Stimulated activated naive CD8-positive, alpha-beta T cell treated with anti-CD3 and anti-CD28 coated beads, Interleukin-15, amount 100 ng/mL, for 72 hours (primary cell): ENCODE measurements around the gene OPCML.

Experiments
- ATAC-seq: fragments of 150-1000 bp; cut with Tn5 transposase; 2 replicates; pipeline ENCODE4 v1.10.0; 2021; ENCODE audit warnings: mild to moderate bottlenecking, moderate library complexity
- DNase-seq, 2 donors: peaks; one replicate each; pipeline ENCODE4 v3.0.0; 2021 to 2022
- H3K27ac Mint-ChIP-seq, 2 donors: one replicate each; pipeline ENCODE4 v1.8.0; 2022; ENCODE audit warnings: mild to moderate bottlenecking in 2 of 2, mixed read lengths in 2 of 2, moderate library complexity in 2 of 2
- H3K27me3 Mint-ChIP-seq: one replicate; pipeline ENCODE4 v1.8.0; 2022; ENCODE audit warnings: mixed read lengths
- H3K4me1 Mint-ChIP-seq: one replicate; pipeline ENCODE4 v1.8.0; 2022; ENCODE audit warnings: mild to moderate bottlenecking, mixed read lengths
- H3K4me3 Mint-ChIP-seq, 2 donors: one replicate each; pipeline ENCODE4 v1.8.0; 2022; ENCODE audit warnings: mild to moderate bottlenecking in 2 of 2, mixed read lengths in 2 of 2, moderate library complexity in 1 of 2
- H3K9me3 Mint-ChIP-seq, 2 donors: one replicate each; pipeline ENCODE4 v1.8.0; 2022; ENCODE audit warnings: mixed read lengths in 2 of 2

Gene OPCML

DNA sequence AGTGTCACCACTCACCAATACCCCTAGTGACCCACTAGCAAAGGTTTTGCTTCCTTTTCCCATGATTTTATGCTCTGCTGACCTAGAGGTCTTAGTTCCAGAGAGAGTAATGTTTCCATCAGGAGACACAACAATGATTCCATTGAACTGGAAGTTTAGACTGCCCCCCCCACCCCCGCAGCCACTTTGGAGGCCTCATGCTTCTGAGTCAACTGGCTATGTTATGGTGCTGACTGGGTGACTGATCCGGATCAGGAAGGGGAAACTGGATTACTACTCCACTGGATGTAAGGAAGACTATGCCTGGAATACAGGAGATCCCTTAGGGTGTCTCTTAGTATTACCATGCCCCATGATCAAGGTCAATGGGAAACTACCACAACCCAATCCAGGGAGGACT lies 633.6 kb downstream of the OPCML start:
- Mint-ChIP-seq H3K27me3 (peaks cover 8% of the 10 kb centered on the region), H3K27ac (no peak overlapping the region), H3K4me3 (no peak overlapping the region), H3K4me1 (no peaks in the 10 kb centered on the region), H3K9me3 (peaks cover 0 to 4% of the 10 kb centered on the region in 2 donors)
- no peak for ATAC-seq
- no peak for DNase-seq

GRCh38 chr11:132898021-132898420 lies 634.3 kb downstream of the OPCML start:
- peaks cover 8% of the 10 kb centered on the region for H3K27me3 Mint-ChIP-seq
- ATAC-seq: no peak
- no peak for DNase-seq
- H3K27ac Mint-ChIP-seq: no peak overlapping the region
- no peaks in the 10 kb centered on the region for H3K4me1 Mint-ChIP-seq
- H3K4me3 Mint-ChIP-seq: no peak overlapping the region
- peaks cover 0 to 3% of the 10 kb centered on the region in 2 donors for H3K9me3 Mint-ChIP-seq

DNA sequence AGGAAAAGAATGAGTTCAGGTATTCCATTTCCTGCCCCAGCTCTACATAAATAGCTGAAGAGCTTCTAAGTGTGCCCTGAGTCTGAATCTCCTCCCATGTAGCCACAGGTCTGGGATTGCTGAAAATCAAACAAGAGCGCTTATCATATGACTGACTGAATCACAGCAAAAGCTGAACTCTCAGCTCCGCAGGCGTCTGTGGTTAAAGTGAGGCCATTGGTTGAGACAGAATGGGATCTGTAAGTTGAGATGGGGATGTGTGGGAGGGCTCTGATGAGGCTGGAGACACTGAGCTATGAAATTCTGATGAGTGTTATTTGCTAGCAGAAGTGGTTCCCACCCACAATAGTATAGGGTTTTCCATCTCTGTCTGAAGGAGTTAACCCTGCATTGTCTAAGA lies 637.0 kb downstream of the OPCML start:
- Mint-ChIP-seq H3K4me3 (no peak overlapping the region), H3K4me1 (no peaks in the 10 kb centered on the region), H3K27ac (no peak overlapping the region), H3K27me3 (no peaks in the 10 kb centered on the region), H3K9me3 (no peaks in the 10 kb centered on the region)
- no peak for ATAC-seq
- no peak for DNase-seq

DNA sequence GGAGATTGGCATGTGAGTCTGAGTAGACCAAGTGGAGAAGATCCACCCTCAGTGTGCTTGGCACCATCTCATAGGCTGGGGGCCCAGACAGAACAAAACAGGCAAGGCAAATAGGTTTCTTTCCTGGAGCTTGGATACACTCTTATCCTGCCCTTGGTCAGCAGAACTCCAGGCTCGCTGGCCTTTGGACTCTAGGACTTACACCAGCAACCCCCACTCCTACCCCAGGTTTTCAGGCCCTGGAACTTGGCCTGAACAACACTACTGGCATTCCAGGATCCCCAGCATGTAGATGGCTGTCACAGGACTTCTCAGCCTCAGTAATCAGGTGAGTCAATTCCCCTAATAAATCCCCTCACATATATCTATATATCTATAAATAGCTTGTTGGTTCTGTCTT lies 637.7 kb downstream of the OPCML start:
- no peaks in the 10 kb centered on the region for H3K4me1 Mint-ChIP-seq
- no peak overlapping the region for H3K4me3 Mint-ChIP-seq
- no peaks in the 10 kb centered on the region for H3K9me3 Mint-ChIP-seq
- ATAC-seq: no peak
- H3K27ac Mint-ChIP-seq: no peak overlapping the region
- no peak for DNase-seq
- no peaks in the 10 kb centered on the region for H3K27me3 Mint-ChIP-seq

- Mint-ChIP-seq H3K4me3 (no peak overlapping the region), H3K9me3 (no peaks in the 10 kb centered on the region), H3K27ac (no peak overlapping the region), H3K4me1 (no peaks in the 10 kb centered on the region), H3K27me3 (no peaks in the 10 kb centered on the region)
- no peak for ATAC-seq
- no peak for DNase-seq
Observed at GRCh38 chr11:132892876-132893275, 639.4 kb downstream of the OPCML start.

DNA sequence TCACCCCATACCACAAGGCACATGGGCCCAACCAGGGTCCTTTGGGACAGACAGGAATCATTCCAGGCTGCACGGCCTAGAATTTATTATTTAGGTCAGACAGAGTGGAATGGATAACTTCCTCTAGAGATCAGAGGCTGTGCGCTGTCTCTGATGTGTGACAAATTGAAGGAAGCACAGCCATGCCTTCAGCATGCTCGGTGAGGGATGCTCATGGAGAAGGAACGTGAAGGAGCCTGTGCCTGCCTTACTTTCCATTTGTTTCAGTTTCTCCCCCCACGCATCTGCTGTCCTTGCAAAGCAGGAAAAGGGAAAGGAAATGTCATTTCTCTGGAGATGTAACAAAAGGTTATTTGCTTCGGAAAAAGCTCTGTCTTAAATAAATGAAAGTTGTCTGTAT lies 644.1 kb downstream of the OPCML start:
- ATAC-seq (no peak), DNase-seq (no peak)
- no peaks in the 10 kb centered on the region for H3K27me3 Mint-ChIP-seq
- no peaks in the 10 kb centered on the region for H3K9me3 Mint-ChIP-seq
- no peaks in the 10 kb centered on the region for H3K4me1 Mint-ChIP-seq
- no peak overlapping the region for H3K4me3 Mint-ChIP-seq
- H3K27ac Mint-ChIP-seq: no peak overlapping the region

DNA sequence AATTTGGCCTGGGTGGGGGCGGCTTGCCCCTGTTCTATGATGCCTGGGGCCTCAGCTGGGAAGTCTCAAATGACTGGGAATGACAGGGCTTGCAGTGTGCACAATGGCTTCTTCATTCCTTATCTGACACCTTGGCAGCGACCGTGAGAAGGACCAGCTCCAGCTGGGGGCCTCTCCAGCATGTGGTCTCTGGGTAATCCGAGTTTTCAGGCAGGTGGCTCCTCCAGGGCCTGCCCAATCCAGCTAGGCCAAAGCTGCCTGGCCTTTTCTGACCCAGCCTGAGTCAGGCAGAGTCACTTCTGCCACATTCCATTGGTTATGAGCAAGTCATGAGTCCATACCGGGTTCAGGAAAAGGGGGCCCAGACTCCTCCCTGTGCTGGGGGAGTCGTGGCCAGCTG lies 646.0 kb downstream of the OPCML start:
- ATAC-seq (no peak), DNase-seq (no peak)
- no peak overlapping the region for H3K27ac Mint-ChIP-seq
- no peaks in the 10 kb centered on the region for H3K9me3 Mint-ChIP-seq
- no peaks in the 10 kb centered on the region for H3K4me1 Mint-ChIP-seq
- no peak overlapping the region for H3K4me3 Mint-ChIP-seq
- no peaks in the 10 kb centered on the region for H3K27me3 Mint-ChIP-seq

DNA sequence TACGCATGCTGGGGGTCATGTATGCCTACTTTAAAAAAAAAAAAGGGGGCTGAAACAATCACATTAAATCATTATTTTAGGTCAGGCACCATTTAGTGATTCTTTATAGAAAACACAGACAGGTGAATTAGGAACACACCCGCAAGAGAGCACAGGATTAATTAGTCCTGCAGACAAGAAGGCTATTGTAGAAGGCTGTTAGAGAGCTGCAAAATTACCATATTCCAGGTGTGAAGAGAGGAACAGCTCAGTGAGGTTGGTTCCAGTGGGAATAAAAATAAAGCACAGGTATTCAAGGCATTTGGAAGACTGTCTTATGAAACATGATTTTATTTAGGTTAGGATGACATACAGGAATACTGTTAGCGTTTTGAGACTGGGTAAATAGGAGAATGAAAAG lies 649.1 kb downstream of the OPCML start:
- DNase-seq: no peak
- Mint-ChIP-seq H3K4me1 (no peaks in the 10 kb centered on the region), H3K9me3 (no peaks in the 10 kb centered on the region), H3K4me3 (no peak overlapping the region), H3K27ac (no peak overlapping the region), H3K27me3 (no peaks in the 10 kb centered on the region)
- no peak for ATAC-seq

GRCh38 chr11:132881622-132882021 lies 650.7 kb downstream of the OPCML start:
- no peak overlapping the region for H3K27ac Mint-ChIP-seq
- DNase-seq (no peak), ATAC-seq (no peak)
- H3K27me3 Mint-ChIP-seq: no peaks in the 10 kb centered on the region
- H3K4me3 Mint-ChIP-seq: no peak overlapping the region
- H3K9me3 Mint-ChIP-seq: no peaks in the 10 kb centered on the region
- no peaks in the 10 kb centered on the region for H3K4me1 Mint-ChIP-seq

- no peaks in the 10 kb centered on the region for H3K4me1 Mint-ChIP-seq
- no peaks in the 10 kb centered on the region for H3K9me3 Mint-ChIP-seq
- no peaks in the 10 kb centered on the region for H3K27me3 Mint-ChIP-seq
- H3K27ac Mint-ChIP-seq: no peak overlapping the region
- no peak overlapping the region for H3K4me3 Mint-ChIP-seq
- DNase-seq (no peak), ATAC-seq (no peak)
Observed at GRCh38 chr11:132878111-132878510, 654.2 kb downstream of the OPCML start.

GRCh38 chr11:132876705-132877104 lies 655.6 kb downstream of the OPCML start:
- ATAC-seq (no peak), DNase-seq (no peak)
- Mint-ChIP-seq H3K27ac (no peak overlapping the region), H3K27me3 (no peaks in the 10 kb centered on the region), H3K4me1 (no peaks in the 10 kb centered on the region), H3K9me3 (no peaks in the 10 kb centered on the region), H3K4me3 (no peak overlapping the region)

GRCh38 chr11:132876239-132876638 lies 656.1 kb downstream of the OPCML start:
- no peak for ATAC-seq
- no peaks in the 10 kb centered on the region for H3K9me3 Mint-ChIP-seq
- no peaks in the 10 kb centered on the region for H3K27me3 Mint-ChIP-seq
- no peak overlapping the region for H3K4me3 Mint-ChIP-seq
- H3K27ac Mint-ChIP-seq: no peak overlapping the region
- DNase-seq: no peak
- no peaks in the 10 kb centered on the region for H3K4me1 Mint-ChIP-seq

GRCh38 chr11:132874638-132875037 lies 657.7 kb downstream of the OPCML start:
- no peaks in the 10 kb centered on the region for H3K4me1 Mint-ChIP-seq
- no peaks in the 10 kb centered on the region for H3K27me3 Mint-ChIP-seq
- no peak overlapping the region for H3K27ac Mint-ChIP-seq
- DNase-seq (no peak), ATAC-seq (no peak)
- no peak overlapping the region for H3K4me3 Mint-ChIP-seq
- no peaks in the 10 kb centered on the region for H3K9me3 Mint-ChIP-seq

DNA sequence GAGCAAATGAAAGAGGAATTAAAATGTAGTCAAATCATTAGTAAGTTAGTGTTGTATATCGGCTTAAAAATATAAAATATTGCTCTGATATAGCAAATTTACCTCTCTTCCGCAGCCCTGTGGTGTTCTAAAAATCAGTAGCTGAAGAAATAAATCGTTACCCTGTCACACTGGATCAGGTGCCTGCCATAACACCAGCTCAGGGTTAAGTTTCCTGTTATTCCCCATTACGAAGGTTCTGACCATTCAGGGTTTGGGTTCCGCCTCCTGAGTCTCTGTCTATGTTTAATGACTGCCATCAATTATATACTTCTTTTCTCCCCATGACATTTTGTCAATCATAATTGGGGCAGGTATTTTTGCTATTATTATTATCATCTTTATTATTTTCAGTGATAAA lies 658.5 kb downstream of the OPCML start:
- no peaks in the 10 kb centered on the region for H3K4me1 Mint-ChIP-seq
- no peaks in the 10 kb centered on the region for H3K9me3 Mint-ChIP-seq
- no peak overlapping the region for H3K4me3 Mint-ChIP-seq
- H3K27me3 Mint-ChIP-seq: no peaks in the 10 kb centered on the region
- ATAC-seq: no peak
- H3K27ac Mint-ChIP-seq: no peak overlapping the region
- DNase-seq: no peak

DNA sequence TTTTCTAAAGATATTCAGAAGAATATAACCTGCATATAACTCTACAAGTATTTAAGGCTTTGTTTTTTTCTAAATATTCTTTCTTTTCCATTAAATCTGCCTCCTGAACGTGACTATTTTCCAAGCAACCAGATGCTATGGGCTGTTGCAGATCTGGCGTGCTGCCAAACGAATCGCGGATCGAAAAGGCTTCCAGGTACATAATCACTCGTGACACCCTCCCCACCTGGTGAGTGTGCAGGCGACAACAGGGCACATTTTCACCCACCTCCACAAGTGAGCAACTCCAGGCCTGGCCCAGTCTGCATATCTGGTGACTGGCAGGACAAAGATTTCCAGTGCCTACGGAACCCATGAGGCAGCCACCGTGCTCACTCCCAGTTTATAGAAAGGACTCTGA lies 660.1 kb downstream of the OPCML start:
- no peak overlapping the region for H3K27ac Mint-ChIP-seq
- no peaks in the 10 kb centered on the region for H3K4me1 Mint-ChIP-seq
- H3K4me3 Mint-ChIP-seq: no peak overlapping the region
- no peaks in the 10 kb centered on the region for H3K9me3 Mint-ChIP-seq
- ATAC-seq (no peak), DNase-seq (no peak)
- H3K27me3 Mint-ChIP-seq: no peaks in the 10 kb centered on the region

DNA sequence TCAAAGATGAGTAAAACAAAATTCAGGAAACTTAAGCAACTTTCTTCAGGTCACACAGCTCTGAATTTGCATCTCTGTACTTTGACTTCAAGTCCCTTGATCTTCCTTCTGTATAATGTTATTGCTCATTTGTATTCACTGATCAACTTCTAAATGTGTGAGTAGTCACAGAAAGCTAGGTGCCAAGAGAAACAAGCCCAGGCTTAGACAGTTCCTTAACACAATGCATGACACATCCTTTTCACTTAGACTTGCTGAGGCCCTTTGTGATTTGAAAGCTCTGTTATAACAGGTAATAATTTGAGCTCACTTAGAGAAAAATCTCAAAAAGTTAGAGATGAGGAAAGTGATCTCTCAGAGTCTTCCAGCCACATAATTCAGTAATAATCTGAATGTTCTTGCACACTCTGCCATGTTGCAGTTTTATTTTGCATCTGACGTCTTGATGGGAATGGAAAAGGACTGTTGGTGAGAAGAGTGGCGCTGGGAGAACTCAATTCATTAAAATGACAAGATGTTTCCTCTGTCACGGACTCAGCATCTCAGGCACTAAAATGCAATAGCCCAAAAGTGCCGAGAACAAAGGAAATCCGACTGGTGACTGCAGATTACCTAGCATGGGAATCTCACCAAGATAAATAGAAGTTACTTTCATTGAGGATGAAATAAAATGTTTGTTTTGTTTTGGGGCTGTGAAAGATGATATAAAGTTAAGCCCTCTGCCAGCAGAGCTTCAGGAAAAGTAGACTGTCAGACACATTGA lies 665.3 kb downstream of the OPCML start:
- ATAC-seq (no peak), DNase-seq (no peak)
- no peaks in the 10 kb centered on the region for H3K27me3 Mint-ChIP-seq
- no peaks in the 10 kb centered on the region for H3K9me3 Mint-ChIP-seq
- H3K4me1 Mint-ChIP-seq: no peaks in the 10 kb centered on the region
- no peak overlapping the region for H3K4me3 Mint-ChIP-seq
- H3K27ac Mint-ChIP-seq: no peak overlapping the region

DNA sequence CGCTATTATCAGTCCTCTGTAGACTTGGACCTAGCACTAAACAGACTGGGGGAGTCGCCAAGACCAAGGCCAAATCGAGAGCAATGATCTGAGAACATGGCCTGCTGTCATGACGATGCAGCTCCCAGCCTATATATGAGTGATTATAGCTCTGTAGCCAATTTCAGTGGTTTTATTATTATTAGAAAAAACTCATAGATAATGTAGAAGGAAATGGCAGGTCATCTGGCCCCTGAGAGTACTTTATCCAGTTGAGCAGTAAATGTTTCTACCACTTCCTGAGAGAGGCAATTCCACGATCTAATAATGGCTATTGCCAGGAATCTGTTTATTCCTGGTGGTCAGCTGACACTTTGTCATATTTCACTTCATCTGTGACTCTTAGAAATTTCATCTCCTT lies 666.7 kb downstream of the OPCML start:
- H3K27me3 Mint-ChIP-seq: no peaks in the 10 kb centered on the region
- no peak overlapping the region for H3K4me3 Mint-ChIP-seq
- DNase-seq: no peak
- ATAC-seq: no peak
- H3K4me1 Mint-ChIP-seq: no peaks in the 10 kb centered on the region
- H3K27ac Mint-ChIP-seq: no peak overlapping the region
- no peaks in the 10 kb centered on the region for H3K9me3 Mint-ChIP-seq
